ENCODE results near the gene SPATA20.

- TF ChIP-seq MAX (IDR thresholded peaks at IDR 0.05), result no peak
- TF ChIP-seq POLR2A (IDR thresholded peaks at IDR 0.05; ENCODE audit: control extremely low read depth in 1 of 2, low read depth in 2 of 2, low read length in 2 of 2), result no peak
- no peak for TF ChIP-seq CTBP2 (IDR thresholded peaks at IDR 0.05; ENCODE audit: borderline replicate concordance, insufficient read depth, insufficient read length, low read length)
- no peak for TF ChIP-seq EZH2 (IDR thresholded peaks at IDR 0.05; ENCODE audit: low read depth, low read length, severe bottlenecking)
- TF ChIP-seq POLR2AphosphoS5 (IDR thresholded peaks at IDR 0.05; ENCODE audit: low read depth, low read length), result no peak
- no peak for TF ChIP-seq TAF1 (IDR thresholded peaks at IDR 0.05; ENCODE audit: low read depth, low read length)
- no peak for TF ChIP-seq USF2 (IDR thresholded peaks at IDR 0.05; ENCODE audit: low read length)
- no peak for TF ChIP-seq CTCF (IDR thresholded peaks at IDR 0.05; ENCODE audit: control extremely low read depth in 1 of 3, insufficient read depth in 1 of 3, low read depth in 1 of 3, low read length in 3 of 3)
Measured at GRCh38 chr17:50517504-50518383, 29.2 kb upstream of the SPATA20 start.
